ENCODE results near the gene PPIE. TPM values are rescaled to one million over a fixed set of nuclear protein-coding genes. Genes with fewer than 3 reads are reported as not detected.

PPIE gene
- total RNA-seq, 1 experiment from 2014 or later: 36.3 TPM

DNA sequence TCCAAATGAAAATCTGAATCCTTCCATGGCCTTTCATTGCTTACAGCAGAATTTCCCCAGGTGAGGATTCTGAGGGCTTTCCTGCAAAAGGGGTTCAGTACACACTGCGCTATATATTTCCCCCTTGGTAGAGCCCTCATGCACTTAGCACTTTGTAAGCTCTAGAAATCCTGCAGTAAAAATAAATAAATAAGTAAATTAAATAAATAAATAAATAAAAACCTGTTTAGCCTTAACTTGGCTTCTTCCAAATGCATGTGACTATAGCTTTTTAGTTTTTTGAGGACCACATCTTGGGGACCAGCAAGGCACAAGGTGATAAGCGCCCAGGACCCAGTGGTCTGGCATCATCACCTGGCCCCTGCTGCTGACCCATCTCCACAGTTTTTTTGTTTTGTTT, 53.2 kb downstream of the PPIE start:
- H3K4me3 Mint-ChIP-seq: no peak overlapping the region
- H3T11ph ChIP-seq (ENCODE audit: low read length): no peak overlapping the region
- no peaks in the 10 kb centered on the region for H4K20me1 ChIP-seq (ENCODE audit: control insufficient read depth, insufficient read depth, insufficient read length)
- H3K56ac ChIP-seq (ENCODE audit: insufficient read length, low read depth, low read length): no peak overlapping the region
- peaks cover 6 to 8% of the 10 kb centered on the region in 2 experiments; a peak in 3 of 4 replicates for H3K4me1 Mint-ChIP-seq
- no peak overlapping the region for H3K18ac ChIP-seq (ENCODE audit: insufficient read length, low read depth, low read length)
- peaks cover 3% of the 10 kb centered on the region for H3K23me2 ChIP-seq (ENCODE audit: insufficient read length, low read depth, low read length, poor library complexity, severe bottlenecking)
- H2BK15ac ChIP-seq (ENCODE audit: low read depth, low read length): no peak overlapping the region
- H2AFZ ChIP-seq (ENCODE audit: low read length): no peak overlapping the region
- H3K27ac ChIP-seq (ENCODE audit: insufficient read length, low read depth, low read length): no peak overlapping the region
- H3K9me3 ChIP-seq (ENCODE audit: control insufficient read depth, low read depth, low read length): no peaks in the 10 kb centered on the region
- no peaks in the 10 kb centered on the region for H3K4me1 ChIP-seq (ENCODE audit: insufficient read depth, low read length)
- peaks cover 17% of the 10 kb centered on the region; the same call in 1 of the 2 replicates for H3K27me3 ChIP-seq (ENCODE audit: insufficient read depth, low read length)
- H3K27ac Mint-ChIP-seq: no peak overlapping the region
- H4K91ac ChIP-seq (ENCODE audit: insufficient read length, low read depth, low read length): no peak overlapping the region
- TF ChIP-seq, protein P1, sequence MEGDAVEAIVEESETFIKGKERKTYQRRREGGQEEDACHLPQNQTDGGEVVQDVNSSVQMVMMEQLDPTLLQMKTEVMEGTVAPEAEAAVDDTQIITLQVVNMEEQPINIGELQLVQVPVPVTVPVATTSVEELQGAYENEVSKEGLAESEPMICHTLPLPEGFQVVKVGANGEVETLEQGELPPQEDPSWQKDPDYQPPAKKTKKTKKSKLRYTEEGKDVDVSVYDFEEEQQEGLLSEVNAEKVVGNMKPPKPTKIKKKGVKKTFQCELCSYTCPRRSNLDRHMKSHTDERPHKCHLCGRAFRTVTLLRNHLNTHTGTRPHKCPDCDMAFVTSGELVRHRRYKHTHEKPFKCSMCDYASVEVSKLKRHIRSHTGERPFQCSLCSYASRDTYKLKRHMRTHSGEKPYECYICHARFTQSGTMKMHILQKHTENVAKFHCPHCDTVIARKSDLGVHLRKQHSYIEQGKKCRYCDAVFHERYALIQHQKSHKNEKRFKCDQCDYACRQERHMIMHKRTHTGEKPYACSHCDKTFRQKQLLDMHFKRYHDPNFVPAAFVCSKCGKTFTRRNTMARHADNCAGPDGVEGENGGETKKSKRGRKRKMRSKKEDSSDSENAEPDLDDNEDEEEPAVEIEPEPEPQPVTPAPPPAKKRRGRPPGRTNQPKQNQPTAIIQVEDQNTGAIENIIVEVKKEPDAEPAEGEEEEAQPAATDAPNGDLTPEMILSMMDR (conservative IDR thresholded peaks at IDR 0.05): no peak
- no peak overlapping the region for H3K4ac ChIP-seq (ENCODE audit: low read depth, low read length)
- no peak overlapping the region for H2BK20ac ChIP-seq (ENCODE audit: low read depth, low read length, poor library complexity, severe bottlenecking)
- no peak overlapping the region for H3K4me2 ChIP-seq (ENCODE audit: insufficient read depth, insufficient read length, low read length)
- no peak overlapping the region for H4K5ac ChIP-seq (ENCODE audit: insufficient read length, low read depth, low read length)
- no peak overlapping the region for H4K8ac ChIP-seq (replicated peaks; ENCODE audit: insufficient read length, low read depth, low read length)
- no peak overlapping the region for H2AK5ac ChIP-seq (ENCODE audit: insufficient read length, low read length)
- no peak overlapping the region for H2BK120ac ChIP-seq (ENCODE audit: low read depth, low read length, poor library complexity, severe bottlenecking)
- H3K9me3 Mint-ChIP-seq: no peaks in the 10 kb centered on the region; a peak in 1 of 5 replicates
- H3K23ac ChIP-seq (ENCODE audit: insufficient read length, low read depth, low read length): no peak overlapping the region
- H3K27me3 Mint-ChIP-seq (ENCODE audit: low read depth): peaks cover 78% of the 10 kb centered on the region
- H3K36me3 Mint-ChIP-seq (ENCODE audit: insufficient read depth in 1 of 3, low read depth in 3 of 3): peaks cover 0 to 1% (median 0%) of the 10 kb centered on the region in 3 experiments; a peak in 1 of 7 replicates
- no peak overlapping the region for H2BK5ac ChIP-seq (ENCODE audit: insufficient read length, low read length)
- no peak overlapping the region for H3K9ac ChIP-seq (ENCODE audit: extremely low read depth, insufficient read length, low read length)
- no CpG with 5 or more reads among the region's 2 CpGs for WGBS (ENCODE audit: extremely low coverage, insufficient read length, low lambda C conversion rate)
- no peak for DNase-seq
- no peaks in the 10 kb centered on the region for H3K79me2 ChIP-seq (ENCODE audit: insufficient read depth, low read length)
- H3K14ac ChIP-seq (ENCODE audit: insufficient read depth, low read length): no peak overlapping the region
- no peaks in the 10 kb centered on the region for H3K79me1 ChIP-seq (ENCODE audit: insufficient read depth, low read depth, low read length, poor library complexity, severe bottlenecking)
- H2BK12ac ChIP-seq (ENCODE audit: insufficient read length, low read depth, low read length): no peak overlapping the region
